GM23338 (cell line): Measurements from ENCODE around the gene ADGRG6. TPM values are rescaled to one million over a fixed set of nuclear protein-coding genes. Genes with fewer than 3 reads are reported as not detected.

Experiments used
- ATAC-seq: fragments of 200-7000 bp; cut with Tn5 transposase; 3 replicates; pipeline ENCODE4 v1.9.1; 2020
- DNase-seq: peaks from one replicate; pipeline ENCODE4 v3.0.0-alpha.2; 2015; ENCODE audit warnings: low spot score
- H2AFZ ChIP-seq: fragments of 200-600 bp; sonication (generic); 2 replicates; pipeline ENCODE4 v1.8.0; 2016; ENCODE audit warnings: antibody characterized with exemption, mild to moderate bottlenecking, moderate library complexity
- H3F3A ChIP-seq: fragments of 200-600 bp; sonication (generic); replicated peaks from 2 replicates; pipeline ENCODE4 v1.8.0; 2017; ENCODE audit warnings: antibody characterized with exemption, mixed run types, low read depth
- H3K27ac ChIP-seq: fragments of 200-600 bp; sonication (generic); 2 replicates; pipeline ENCODE4 v1.6.1; 2016; ENCODE audit warnings: low read depth
- H3K27me3 ChIP-seq: fragments of 200-600 bp; sonication (generic); 2 replicates; pipeline ENCODE4 v1.8.0; 2016; ENCODE audit warnings: mild to moderate bottlenecking, mixed run types, moderate library complexity; ENCODE audit not compliant: insufficient read depth
- H3K36me3 ChIP-seq: fragments of 200-600 bp; sonication (generic); 2 replicates; pipeline ENCODE4 v1.8.0; 2016; ENCODE audit warnings: mild to moderate bottlenecking; ENCODE audit not compliant: insufficient read depth
- H3K4me1 ChIP-seq: fragments of 200-600 bp; sonication (generic); 2 replicates; pipeline ENCODE4 v1.8.0; 2016; ENCODE audit warnings: mild to moderate bottlenecking, moderate library complexity; ENCODE audit not compliant: insufficient read depth
- H3K4me2 ChIP-seq: fragments of 200-600 bp; sonication (generic); 2 replicates; pipeline ENCODE4 v1.7.1; 2017; ENCODE audit warnings: mixed run types
- H3K4me3 ChIP-seq: fragments of 200-600 bp; sonication (generic); 2 replicates; pipeline ENCODE4 v1.6.1; 2016; ENCODE audit warnings: mixed run types
- H3K79me2 ChIP-seq: fragments of 200-600 bp; sonication (generic); replicated peaks from 2 replicates; pipeline ENCODE4 v1.8.0; 2017; ENCODE audit warnings: mild to moderate bottlenecking; ENCODE audit not compliant: insufficient read depth
- H3K9me2 ChIP-seq: fragments of 200-600 bp; sonication (generic); 2 replicates; pipeline ENCODE4 v1.8.0; 2017; ENCODE audit not compliant: insufficient read depth
- H4K20me1 ChIP-seq: fragments of 200-600 bp; sonication (generic); replicated peaks from 2 replicates; pipeline ENCODE4 v1.8.0; 2017; ENCODE audit warnings: mild to moderate bottlenecking; ENCODE audit not compliant: insufficient read depth
- H3K27ac Mint-ChIP-seq: 2 replicates; pipeline ENCODE4 v1.8.0; 2020; ENCODE audit warnings: inconsistent platforms, mild to moderate bottlenecking, moderate library complexity, mixed read lengths
- H3K27me3 Mint-ChIP-seq: 3 replicates; pipeline ENCODE4 v1.8.0; 2022; ENCODE audit warnings: low read depth, mild to moderate bottlenecking, moderate library complexity, mixed read lengths, inconsistent platforms; ENCODE audit not compliant: insufficient read depth, poor library complexity
- H3K36me3 Mint-ChIP-seq: 3 replicates; pipeline ENCODE4 v1.8.0; 2021; ENCODE audit warnings: low read depth, mild to moderate bottlenecking, inconsistent platforms, moderate library complexity, mixed read lengths
- H3K4me1 Mint-ChIP-seq: 3 replicates; pipeline ENCODE4 v1.8.0; 2020; ENCODE audit warnings: mild to moderate bottlenecking, inconsistent platforms, mixed read lengths
- H3K4me3 Mint-ChIP-seq: 3 replicates; pipeline ENCODE4 v1.8.0; 2021; ENCODE audit warnings: moderate library complexity, mild to moderate bottlenecking, inconsistent platforms, mixed read lengths
- H3K9me3 Mint-ChIP-seq: 3 replicates; pipeline ENCODE4 v1.8.0; 2020; ENCODE audit warnings: moderate library complexity, mild to moderate bottlenecking, inconsistent platforms, mixed read lengths
- CREB1 ChIP-seq: fragments of 250-450 bp; sonication (Bioruptor Pico); IDR thresholded peaks from 2 replicates; pipeline ENCODE4 v1.5.0; 2020; ENCODE audit warnings: low read depth, mild to moderate bottlenecking, moderate library complexity
- EZH2 ChIP-seq: fragments of 200-600 bp; sonication (generic); IDR thresholded peaks from one replicate; pipeline ENCODE4 v1.8.0; 2017; ENCODE audit warnings: antibody characterized with exemption, mild to moderate bottlenecking, low read depth; ENCODE audit not compliant: unreplicated experiment
- EZH2phosphoT487 ChIP-seq: fragments of 200-600 bp; sonication (generic); IDR thresholded peaks from one replicate; pipeline ENCODE4 v1.8.1; 2018; ENCODE audit warnings: antibody characterized with exemption; ENCODE audit not compliant: unreplicated experiment
- JUNB ChIP-seq: IDR thresholded peaks from one replicate; pipeline ENCODE4 v1.6.1; 2016; ENCODE audit warnings: antibody characterized with exemption; ENCODE audit not compliant: unreplicated experiment
- NANOG ChIP-seq: IDR thresholded peaks from 2 replicates; pipeline ENCODE4 v1.6.1; 2016; ENCODE audit warnings: antibody characterized with exemption, borderline replicate concordance
- POLR2AphosphoS5 ChIP-seq: IDR thresholded peaks from 2 replicates; pipeline ENCODE4 v1.6.1; 2016; ENCODE audit warnings: antibody characterized with exemption, low read depth
- STAT1 ChIP-seq: IDR thresholded peaks from one replicate; pipeline ENCODE4 v1.6.1; 2016; ENCODE audit warnings: antibody characterized with exemption; ENCODE audit not compliant: unreplicated experiment
- ZNF114 ChIP-seq: fragments of 250-450 bp; sonication (Bioruptor Pico); IDR thresholded peaks from 2 replicates; pipeline ENCODE4 v1.5.0; 2020; ENCODE audit warnings: mild to moderate bottlenecking, moderate library complexity
- ZNF331 ChIP-seq: fragments of 250-450 bp; sonication (Bioruptor Pico); IDR thresholded peaks from 2 replicates; pipeline ENCODE4 v1.5.0; 2020; ENCODE audit warnings: low read depth, mild to moderate bottlenecking, moderate library complexity
- polyA plus RNA-seq: library from polyadenylated mRNA; unstranded; fragments of >200 nt; fragmentation: Nextera tagmentation; extraction: Ambion mirVana; gene quantifications from 2 replicates; pipeline ENCODE4 v1.2.1, GENCODE V29; 2016
- total RNA-seq: library from RNA; depleted of rRNA; stranded (reverse); fragments of >200 nt; shearing (Covaris generic); gene quantifications from 2 replicates; pipeline ENCODE4 v1.2.3, GENCODE V29; 2014
- TF ChIP-seq, protein P1 (sequence below): IDR thresholded peaks from one replicate; pipeline ENCODE4 v1.6.1; 2018; ENCODE audit warnings: antibody characterized with exemption; ENCODE audit not compliant: unreplicated experiment
- TF ChIP-seq, protein P2 (sequence below): fragments of 250-450 bp; sonication (Bioruptor Pico); IDR thresholded peaks from 2 replicates; pipeline ENCODE4 v1.5.0; 2020; ENCODE audit warnings: mild to moderate bottlenecking, moderate library complexity
- TF ChIP-seq, protein P3 (sequence below), 2 experiments: fragments of 200-600 bp in 1 of 2; sonication (generic) in 1 of 2; conservative IDR thresholded peaks; 2 replicates each; pipeline versions ENCODE4 v1.5.1 to v1.6.1; 2016 to 2017; ENCODE audit warnings: antibody characterized with exemption in 2 of 2, low read depth in 2 of 2, mild to moderate bottlenecking in 2 of 2, moderate library complexity in 1 of 2
- TF ChIP-seq, protein P4 (sequence below): IDR thresholded peaks from 2 replicates; pipeline ENCODE4 v1.6.1; 2016; ENCODE audit warnings: antibody characterized with exemption

ADGRG6 gene
- total and polyA plus RNA-seq, 2 experiments from 2014 or later = 1.3 to 7.7 TPM

DNA sequence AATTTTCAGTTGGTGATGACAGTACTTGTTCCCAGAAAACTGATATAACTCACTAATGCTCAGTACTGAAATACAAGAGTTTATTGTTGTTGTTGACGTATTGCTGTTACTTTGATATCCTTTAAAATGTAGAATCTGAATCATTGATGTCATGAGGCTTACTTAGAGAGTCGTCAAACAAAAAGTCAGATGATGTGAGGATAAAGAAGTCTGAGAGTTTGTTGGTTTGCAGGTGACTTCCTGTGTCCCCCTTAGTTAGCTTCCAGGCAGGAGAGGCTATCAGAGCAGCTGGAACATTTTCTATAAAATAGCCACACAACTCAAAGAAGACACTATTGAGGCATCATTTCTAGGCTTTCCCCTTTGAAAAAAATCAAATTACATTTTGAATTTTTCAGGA lies 97.9 kb downstream of the ADGRG6 start:
- no peaks in the 10 kb centered on the region for H3K9me2 ChIP-seq
- no peaks in the 10 kb centered on the region for H3K79me2 ChIP-seq
- H3K9me3 Mint-ChIP-seq = no peaks in the 10 kb centered on the region
- H3F3A ChIP-seq = no peaks in the 10 kb centered on the region
- peaks cover 3% of the 10 kb centered on the region for H3K27me3 Mint-ChIP-seq
- no peak overlapping the region for H2AFZ ChIP-seq
- no peaks in the 10 kb centered on the region for H3K36me3 Mint-ChIP-seq
- no peak overlapping the region for H3K4me3 Mint-ChIP-seq
- DNase-seq = no peak
- H3K36me3 ChIP-seq = no peaks in the 10 kb centered on the region
- no peaks in the 10 kb centered on the region for H3K27me3 ChIP-seq
- peaks cover 15% of the 10 kb centered on the region for H3K4me1 Mint-ChIP-seq
- no peaks in the 10 kb centered on the region for H4K20me1 ChIP-seq
- H3K4me1 ChIP-seq = peaks cover 8% of the 10 kb centered on the region; the same call in 1 of the 2 replicates
- TF ChIP-seq EZH2 (no peak), ZNF114 (CRISPR knock-in tag) (no peak), NANOG (no peak), POLR2AphosphoS5 (no peak), STAT1 (no peak), ZNF331 (CRISPR knock-in tag) (no peak), EZH2phosphoT487 (no peak), JUNB (no peak), CREB1 (CRISPR knock-in tag) (no peak)
- TF ChIP-seq, protein P1, sequence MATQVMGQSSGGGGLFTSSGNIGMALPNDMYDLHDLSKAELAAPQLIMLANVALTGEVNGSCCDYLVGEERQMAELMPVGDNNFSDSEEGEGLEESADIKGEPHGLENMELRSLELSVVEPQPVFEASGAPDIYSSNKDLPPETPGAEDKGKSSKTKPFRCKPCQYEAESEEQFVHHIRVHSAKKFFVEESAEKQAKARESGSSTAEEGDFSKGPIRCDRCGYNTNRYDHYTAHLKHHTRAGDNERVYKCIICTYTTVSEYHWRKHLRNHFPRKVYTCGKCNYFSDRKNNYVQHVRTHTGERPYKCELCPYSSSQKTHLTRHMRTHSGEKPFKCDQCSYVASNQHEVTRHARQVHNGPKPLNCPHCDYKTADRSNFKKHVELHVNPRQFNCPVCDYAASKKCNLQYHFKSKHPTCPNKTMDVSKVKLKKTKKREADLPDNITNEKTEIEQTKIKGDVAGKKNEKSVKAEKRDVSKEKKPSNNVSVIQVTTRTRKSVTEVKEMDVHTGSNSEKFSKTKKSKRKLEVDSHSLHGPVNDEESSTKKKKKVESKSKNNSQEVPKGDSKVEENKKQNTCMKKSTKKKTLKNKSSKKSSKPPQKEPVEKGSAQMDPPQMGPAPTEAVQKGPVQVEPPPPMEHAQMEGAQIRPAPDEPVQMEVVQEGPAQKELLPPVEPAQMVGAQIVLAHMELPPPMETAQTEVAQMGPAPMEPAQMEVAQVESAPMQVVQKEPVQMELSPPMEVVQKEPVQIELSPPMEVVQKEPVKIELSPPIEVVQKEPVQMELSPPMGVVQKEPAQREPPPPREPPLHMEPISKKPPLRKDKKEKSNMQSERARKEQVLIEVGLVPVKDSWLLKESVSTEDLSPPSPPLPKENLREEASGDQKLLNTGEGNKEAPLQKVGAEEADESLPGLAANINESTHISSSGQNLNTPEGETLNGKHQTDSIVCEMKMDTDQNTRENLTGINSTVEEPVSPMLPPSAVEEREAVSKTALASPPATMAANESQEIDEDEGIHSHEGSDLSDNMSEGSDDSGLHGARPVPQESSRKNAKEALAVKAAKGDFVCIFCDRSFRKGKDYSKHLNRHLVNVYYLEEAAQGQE = no peak
- TF ChIP-seq, protein P2, sequence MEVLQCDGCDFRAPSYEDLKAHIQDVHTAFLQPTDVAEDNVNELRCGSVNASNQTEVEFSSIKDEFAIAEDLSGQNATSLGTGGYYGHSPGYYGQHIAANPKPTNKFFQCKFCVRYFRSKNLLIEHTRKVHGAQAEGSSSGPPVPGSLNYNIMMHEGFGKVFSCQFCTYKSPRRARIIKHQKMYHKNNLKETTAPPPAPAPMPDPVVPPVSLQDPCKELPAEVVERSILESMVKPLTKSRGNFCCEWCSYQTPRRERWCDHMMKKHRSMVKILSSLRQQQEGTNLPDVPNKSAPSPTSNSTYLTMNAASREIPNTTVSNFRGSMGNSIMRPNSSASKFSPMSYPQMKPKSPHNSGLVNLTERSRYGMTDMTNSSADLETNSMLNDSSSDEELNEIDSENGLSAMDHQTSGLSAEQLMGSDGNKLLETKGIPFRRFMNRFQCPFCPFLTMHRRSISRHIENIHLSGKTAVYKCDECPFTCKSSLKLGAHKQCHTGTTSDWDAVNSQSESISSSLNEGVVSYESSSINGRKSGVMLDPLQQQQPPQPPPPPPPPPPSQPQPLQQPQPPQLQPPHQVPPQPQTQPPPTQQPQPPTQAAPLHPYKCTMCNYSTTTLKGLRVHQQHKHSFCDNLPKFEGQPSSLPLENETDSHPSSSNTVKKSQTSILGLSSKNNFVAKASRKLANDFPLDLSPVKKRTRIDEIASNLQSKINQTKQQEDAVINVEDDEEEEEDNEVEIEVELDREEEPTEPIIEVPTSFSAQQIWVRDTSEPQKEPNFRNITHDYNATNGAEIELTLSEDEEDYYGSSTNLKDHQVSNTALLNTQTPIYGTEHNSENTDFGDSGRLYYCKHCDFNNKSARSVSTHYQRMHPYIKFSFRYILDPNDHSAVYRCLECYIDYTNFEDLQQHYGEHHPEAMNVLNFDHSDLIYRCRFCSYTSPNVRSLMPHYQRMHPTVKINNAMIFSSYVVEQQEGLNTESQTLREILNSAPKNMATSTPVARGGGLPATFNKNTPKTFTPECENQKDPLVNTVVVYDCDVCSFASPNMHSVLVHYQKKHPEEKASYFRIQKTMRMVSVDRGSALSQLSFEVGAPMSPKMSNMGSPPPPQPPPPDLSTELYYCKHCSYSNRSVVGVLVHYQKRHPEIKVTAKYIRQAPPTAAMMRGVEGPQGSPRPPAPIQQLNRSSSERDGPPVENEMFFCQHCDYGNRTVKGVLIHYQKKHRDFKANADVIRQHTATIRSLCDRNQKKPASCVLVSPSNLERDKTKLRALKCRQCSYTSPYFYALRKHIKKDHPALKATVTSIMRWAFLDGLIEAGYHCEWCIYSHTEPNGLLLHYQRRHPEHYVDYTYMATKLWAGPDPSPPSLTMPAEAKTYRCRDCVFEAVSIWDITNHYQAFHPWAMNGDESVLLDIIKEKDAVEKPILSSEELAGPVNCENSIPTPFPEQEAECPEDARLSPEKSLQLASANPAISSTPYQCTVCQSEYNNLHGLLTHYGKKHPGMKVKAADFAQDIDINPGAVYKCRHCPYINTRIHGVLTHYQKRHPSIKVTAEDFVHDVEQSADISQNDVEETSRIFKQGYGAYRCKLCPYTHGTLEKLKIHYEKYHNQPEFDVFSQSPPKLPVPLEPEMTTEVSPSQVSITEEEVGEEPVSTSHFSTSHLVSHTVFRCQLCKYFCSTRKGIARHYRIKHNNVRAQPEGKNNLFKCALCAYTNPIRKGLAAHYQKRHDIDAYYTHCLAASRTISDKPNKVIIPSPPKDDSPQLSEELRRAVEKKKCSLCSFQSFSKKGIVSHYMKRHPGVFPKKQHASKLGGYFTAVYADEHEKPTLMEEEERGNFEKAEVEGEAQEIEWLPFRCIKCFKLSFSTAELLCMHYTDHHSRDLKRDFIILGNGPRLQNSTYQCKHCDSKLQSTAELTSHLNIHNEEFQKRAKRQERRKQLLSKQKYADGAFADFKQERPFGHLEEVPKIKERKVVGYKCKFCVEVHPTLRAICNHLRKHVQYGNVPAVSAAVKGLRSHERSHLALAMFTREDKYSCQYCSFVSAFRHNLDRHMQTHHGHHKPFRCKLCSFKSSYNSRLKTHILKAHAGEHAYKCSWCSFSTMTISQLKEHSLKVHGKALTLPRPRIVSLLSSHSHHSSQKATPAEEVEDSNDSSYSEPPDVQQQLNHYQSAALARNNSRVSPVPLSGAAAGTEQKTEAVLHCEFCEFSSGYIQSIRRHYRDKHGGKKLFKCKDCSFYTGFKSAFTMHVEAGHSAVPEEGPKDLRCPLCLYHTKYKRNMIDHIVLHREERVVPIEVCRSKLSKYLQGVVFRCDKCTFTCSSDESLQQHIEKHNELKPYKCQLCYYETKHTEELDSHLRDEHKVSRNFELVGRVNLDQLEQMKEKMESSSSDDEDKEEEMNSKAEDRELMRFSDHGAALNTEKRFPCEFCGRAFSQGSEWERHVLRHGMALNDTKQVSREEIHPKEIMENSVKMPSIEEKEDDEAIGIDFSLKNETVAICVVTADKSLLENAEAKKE (CRISPR knock-in tag) = no peak
- TF ChIP-seq, protein P3, sequence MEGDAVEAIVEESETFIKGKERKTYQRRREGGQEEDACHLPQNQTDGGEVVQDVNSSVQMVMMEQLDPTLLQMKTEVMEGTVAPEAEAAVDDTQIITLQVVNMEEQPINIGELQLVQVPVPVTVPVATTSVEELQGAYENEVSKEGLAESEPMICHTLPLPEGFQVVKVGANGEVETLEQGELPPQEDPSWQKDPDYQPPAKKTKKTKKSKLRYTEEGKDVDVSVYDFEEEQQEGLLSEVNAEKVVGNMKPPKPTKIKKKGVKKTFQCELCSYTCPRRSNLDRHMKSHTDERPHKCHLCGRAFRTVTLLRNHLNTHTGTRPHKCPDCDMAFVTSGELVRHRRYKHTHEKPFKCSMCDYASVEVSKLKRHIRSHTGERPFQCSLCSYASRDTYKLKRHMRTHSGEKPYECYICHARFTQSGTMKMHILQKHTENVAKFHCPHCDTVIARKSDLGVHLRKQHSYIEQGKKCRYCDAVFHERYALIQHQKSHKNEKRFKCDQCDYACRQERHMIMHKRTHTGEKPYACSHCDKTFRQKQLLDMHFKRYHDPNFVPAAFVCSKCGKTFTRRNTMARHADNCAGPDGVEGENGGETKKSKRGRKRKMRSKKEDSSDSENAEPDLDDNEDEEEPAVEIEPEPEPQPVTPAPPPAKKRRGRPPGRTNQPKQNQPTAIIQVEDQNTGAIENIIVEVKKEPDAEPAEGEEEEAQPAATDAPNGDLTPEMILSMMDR (conservative IDR thresholded peaks at IDR 0.05; ENCODE audit: low read depth in 2 of 2) = no peak
- TF ChIP-seq, protein P4, sequence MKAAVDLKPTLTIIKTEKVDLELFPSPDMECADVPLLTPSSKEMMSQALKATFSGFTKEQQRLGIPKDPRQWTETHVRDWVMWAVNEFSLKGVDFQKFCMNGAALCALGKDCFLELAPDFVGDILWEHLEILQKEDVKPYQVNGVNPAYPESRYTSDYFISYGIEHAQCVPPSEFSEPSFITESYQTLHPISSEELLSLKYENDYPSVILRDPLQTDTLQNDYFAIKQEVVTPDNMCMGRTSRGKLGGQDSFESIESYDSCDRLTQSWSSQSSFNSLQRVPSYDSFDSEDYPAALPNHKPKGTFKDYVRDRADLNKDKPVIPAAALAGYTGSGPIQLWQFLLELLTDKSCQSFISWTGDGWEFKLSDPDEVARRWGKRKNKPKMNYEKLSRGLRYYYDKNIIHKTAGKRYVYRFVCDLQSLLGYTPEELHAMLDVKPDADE = no peak
- no peak overlapping the region for H3K27ac Mint-ChIP-seq
- ATAC-seq = no peak
- H3K4me2 ChIP-seq = no peak overlapping the region
- no peak overlapping the region for H3K27ac ChIP-seq
- no peak overlapping the region for H3K4me3 ChIP-seq
